GM12875 (cell line): ENCODE data around the gene HS3ST3A1.

Experiments
- H3K4me3 ChIP-seq: one replicate; pipeline ENCODE4 v1.5.1; 2011; ENCODE audit warnings: low read depth, low read length, control low read depth
- CTCF ChIP-seq: IDR thresholded peaks from 2 replicates; pipeline ENCODE4 v1.5.1; 2011; ENCODE audit warnings: low read depth, mild to moderate bottlenecking, control low read depth, inconsistent platforms, low read length, moderate library complexity, borderline replicate concordance; ENCODE audit not compliant: insufficient read depth

HS3ST3A1 gene

GRCh38 chr17:13640551-13640950, 38.8 kb upstream of the HS3ST3A1 start:
- H3K4me3 ChIP-seq, result no peak overlapping the region
- no peak for TF ChIP-seq CTCF

GRCh38 chr17:13638855-13639458, 37.2 kb upstream of the HS3ST3A1 start:
- H3K4me3 ChIP-seq, result no peak overlapping the region
- no peak for TF ChIP-seq CTCF

GRCh38 chr17:13636951-13637350, 35.2 kb upstream of the HS3ST3A1 start:
- no peak for TF ChIP-seq CTCF

GRCh38 chr17:13635951-13636350, 34.2 kb upstream of the HS3ST3A1 start:
- no peak for TF ChIP-seq CTCF
- no peak overlapping the region for H3K4me3 ChIP-seq

More at GRCh38 chr17:13636951-13637350, 35.2 kb upstream of the HS3ST3A1 start:
- no peak overlapping the region for H3K4me3 ChIP-seq

GRCh38 chr17:13634021-13634420, 32.3 kb upstream of the HS3ST3A1 start:
- TF ChIP-seq CTCF, result no peak
- H3K4me3 ChIP-seq, result no peak overlapping the region

- no peak overlapping the region for H3K4me3 ChIP-seq
- no peak for TF ChIP-seq CTCF
Measured at GRCh38 chr17:13631529-13631928, 29.8 kb upstream of the HS3ST3A1 start.

- H3K4me3 ChIP-seq, result no peak overlapping the region
- no peak for TF ChIP-seq CTCF
Measured at GRCh38 chr17:13626703-13627102, 25.0 kb upstream of the HS3ST3A1 start.
